DOHH2 (cell line): Measurements from ENCODE around the gene FASTKD2.
A peak's percentile ranks its signal among the peaks of the same experiment; 100 is the strongest.

ENCODE experiments used
- H3F3A ChIP-seq: fragments of 200-600 bp; sonication (generic), shearing (Covaris generic); 2 replicates; pipeline ENCODE4 v1.6.0; 2016; ENCODE audit warnings: antibody characterized with exemption, mild to moderate bottlenecking; ENCODE audit not compliant: control insufficient read depth, insufficient read depth
- H3K27ac ChIP-seq: fragments of 200-600 bp; sonication (generic); 2 replicates; pipeline ENCODE4 v1.5.1; 2014; ENCODE audit warnings: low read depth, mild to moderate bottlenecking, low read length, moderate library complexity
- H3K27me3 ChIP-seq: fragments of 200-600 bp; sonication (generic); 2 replicates; pipeline ENCODE4 v1.6.1; 2014; ENCODE audit warnings: mild to moderate bottlenecking, low read length, mixed read lengths; ENCODE audit not compliant: control insufficient read depth
- H3K36me3 ChIP-seq: fragments of 200-600 bp; sonication (generic); 2 replicates; pipeline ENCODE4 v1.6.1; 2014; ENCODE audit warnings: mild to moderate bottlenecking, low read length, moderate library complexity, mixed read lengths; ENCODE audit not compliant: control insufficient read depth
- H3K4me1 ChIP-seq: fragments of 200-600 bp; sonication (generic); 2 replicates; pipeline ENCODE4 v1.6.1; 2014; ENCODE audit warnings: mild to moderate bottlenecking, low read length, mixed read lengths; ENCODE audit not compliant: control insufficient read depth
- H3K4me2 ChIP-seq: fragments of 200-600 bp; sonication (generic); 2 replicates; pipeline ENCODE4 v1.6.0; 2014; ENCODE audit warnings: mild to moderate bottlenecking, low read length, moderate library complexity
- H3K4me3 ChIP-seq: fragments of 200-600 bp; sonication (generic); 2 replicates; pipeline ENCODE4 v1.5.1; 2014; ENCODE audit warnings: mild to moderate bottlenecking, low read length, mixed read lengths
- H3K79me2 ChIP-seq: fragments of 200-600 bp; sonication (generic); 2 replicates; pipeline ENCODE4 v1.6.1; 2014; ENCODE audit warnings: mild to moderate bottlenecking, low read length, mixed read lengths; ENCODE audit not compliant: control insufficient read depth
- H3K9me2 ChIP-seq: fragments of 200-600 bp; sonication (generic); replicated peaks from 2 replicates; pipeline ENCODE4 v1.6.1; 2014; ENCODE audit warnings: mild to moderate bottlenecking, low read length, mixed read lengths; ENCODE audit not compliant: control insufficient read depth
- H3K9me3 ChIP-seq: fragments of 200-600 bp; sonication (generic); 2 replicates; pipeline ENCODE4 v1.6.1; 2014; ENCODE audit warnings: antibody characterized with exemption, low read length, mixed read lengths; ENCODE audit not compliant: control insufficient read depth, insufficient read depth
- H4K20me1 ChIP-seq: fragments of 200-600 bp; sonication (generic); 2 replicates; pipeline ENCODE4 v1.6.0; 2014; ENCODE audit warnings: low read depth, mild to moderate bottlenecking, antibody characterized with exemption, low read length, moderate library complexity; ENCODE audit not compliant: control insufficient read depth, insufficient read depth
- CTCF ChIP-seq: fragments of 200-600 bp; sonication (generic); IDR thresholded peaks from one replicate; pipeline ENCODE4 v1.5.1; 2014; ENCODE audit warnings: antibody characterized with exemption, mild to moderate bottlenecking, low read depth, low read length; ENCODE audit not compliant: poor library complexity, severe bottlenecking
- EZH2phosphoT487 ChIP-seq: fragments of 200-600 bp; sonication (generic); IDR thresholded peaks from 2 replicates; pipeline ENCODE4 v1.6.1; 2017; ENCODE audit warnings: borderline replicate concordance, mild to moderate bottlenecking, antibody characterized with exemption, low read length, moderate library complexity, mixed read lengths

The FASTKD2 gene

DNA sequence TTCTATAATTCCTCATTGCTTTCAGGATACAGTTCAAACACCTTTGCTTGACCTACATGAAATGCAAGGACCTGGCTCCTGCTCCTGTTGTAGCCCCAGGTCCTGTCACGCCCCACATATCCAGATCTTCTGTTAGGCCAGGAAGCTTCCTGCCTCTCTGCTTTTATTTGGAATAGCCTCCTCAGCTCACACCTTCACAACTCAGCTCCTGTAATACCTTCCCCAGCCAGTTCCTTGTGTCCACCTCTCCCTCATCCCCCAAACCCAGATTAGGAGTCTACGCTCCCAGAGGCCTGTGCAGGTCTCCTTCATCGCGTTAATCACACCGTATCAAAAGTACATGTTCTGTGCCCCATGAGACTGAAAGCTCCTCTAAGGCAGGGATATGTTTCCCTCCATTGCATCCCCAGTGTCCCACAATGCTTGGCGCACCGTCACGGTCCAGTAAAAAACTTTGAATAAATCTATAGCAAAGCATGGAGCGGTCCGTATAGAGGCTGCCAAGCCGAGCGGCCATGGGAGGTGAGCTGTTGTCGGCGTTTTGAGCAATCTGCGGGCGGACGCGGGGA, 649 bp upstream of the FASTKD2 start:
- Histone ChIP-seq H3K4me1 (peaks cover 28% of the 10 kb centered on the region), H3K27me3 (0 out of 2 replicates have a peak, but pooled peaks cover 3% of the 10 kb centered on the region), H3K36me3 (peaks cover 28% of the 10 kb centered on the region), H3K79me2 (peaks cover 44% of the 10 kb centered on the region), H3K9me2 (no peaks in the 10 kb centered on the region), H4K20me1 (no peaks in the 10 kb centered on the region), H3K9me3 (no peaks in the 10 kb centered on the region), H3K27ac (peak overlapping the region; percentile 61), H3K4me3 (peak overlapping the region; percentile 100), H3K4me2 (peak overlapping the region; percentile 95), H3F3A (no peaks in the 10 kb centered on the region)
- no peak for TF ChIP-seq EZH2phosphoT487
- no peak for TF ChIP-seq CTCF

DNA sequence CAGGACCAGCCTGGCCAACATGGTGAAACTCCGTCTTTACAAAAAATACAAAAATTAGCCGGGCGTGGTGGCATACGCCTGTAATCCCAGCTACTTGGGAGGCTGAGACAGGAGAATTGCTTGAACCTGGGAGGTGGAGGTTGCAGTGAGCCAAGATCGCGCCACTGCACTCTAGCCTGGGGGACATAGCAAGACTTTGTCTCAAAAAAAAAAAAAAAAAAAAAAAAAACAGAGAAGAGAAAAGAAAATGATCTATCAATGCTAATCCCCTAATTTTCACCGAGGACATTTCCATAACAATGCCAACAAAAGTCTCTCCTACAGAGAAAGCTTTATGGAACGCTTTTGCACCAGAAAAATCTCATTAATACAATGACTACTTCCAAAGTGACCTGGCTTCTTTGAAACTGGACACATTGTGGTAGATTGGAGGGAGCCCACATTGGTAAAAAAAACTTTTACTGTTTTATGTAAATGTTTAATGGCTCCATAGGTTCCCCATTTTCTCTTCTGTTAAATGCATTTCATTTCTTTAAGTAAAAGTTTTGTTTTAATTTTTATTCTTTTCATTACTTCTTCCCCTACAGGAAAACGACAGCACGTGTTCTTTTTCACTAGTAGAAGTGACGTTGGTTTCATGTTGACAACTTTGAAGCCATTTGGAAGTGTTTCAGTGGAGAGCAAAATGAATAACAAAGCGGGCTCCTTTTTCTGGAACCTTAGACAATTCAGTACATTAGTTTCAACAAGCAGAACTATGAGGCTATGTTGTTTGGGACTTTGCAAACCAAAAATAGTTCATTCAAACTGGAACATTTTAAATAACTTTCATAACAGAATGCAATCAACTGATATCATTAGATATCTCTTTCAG, 888 bp downstream of the FASTKD2 start:
- Histone ChIP-seq H3F3A (no peaks in the 10 kb centered on the region), H3K4me2 (peak overlapping the region; percentile 95)

DNA sequence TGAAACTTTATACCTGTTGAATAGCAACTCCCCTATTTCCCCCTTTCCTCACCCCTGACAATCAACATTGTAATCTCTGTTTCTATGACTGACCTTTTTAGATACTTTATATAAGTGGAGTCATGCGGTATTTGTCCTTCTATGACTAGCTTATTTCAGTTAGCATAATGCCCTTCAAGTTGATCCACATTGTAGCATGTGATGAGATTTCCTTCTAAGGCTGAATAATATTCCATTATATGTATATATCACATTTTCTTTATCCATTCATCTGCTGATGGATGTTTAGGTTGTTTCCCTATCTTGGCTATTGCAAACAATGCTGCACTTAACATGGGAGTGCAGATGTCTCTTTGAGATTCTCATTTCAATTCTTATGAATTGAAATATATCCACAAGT, 9.5 kb downstream of the FASTKD2 start:
- no peaks in the 10 kb centered on the region for H3K9me2 ChIP-seq
- H3F3A ChIP-seq = no peaks in the 10 kb centered on the region; the same call in 1 of the 2 replicates
- H3K27me3 ChIP-seq = no peaks in the 10 kb centered on the region
- peaks cover 94% of the 10 kb centered on the region for H3K36me3 ChIP-seq
- no peak overlapping the region for H3K4me3 ChIP-seq
- H3K4me1 ChIP-seq = no peaks in the 10 kb centered on the region
- H4K20me1 ChIP-seq = no peaks in the 10 kb centered on the region
- TF ChIP-seq EZH2phosphoT487 = no peak
- TF ChIP-seq CTCF = no peak
- no peak overlapping the region for H3K27ac ChIP-seq
- peaks cover 47% of the 10 kb centered on the region for H3K79me2 ChIP-seq
- no peak overlapping the region for H3K4me2 ChIP-seq
- H3K9me3 ChIP-seq = peaks cover 10% of the 10 kb centered on the region; the same call in 1 of the 2 replicates

More for the DNA sequence above, 888 bp downstream of the FASTKD2 start:
- TF ChIP-seq CTCF (no peak), EZH2phosphoT487 (no peak)
- Histone ChIP-seq H3K27ac (no peak overlapping the region), H3K36me3 (peaks cover 39% of the 10 kb centered on the region), H3K9me3 (no peaks in the 10 kb centered on the region), H3K79me2 (peaks cover 48% of the 10 kb centered on the region), H3K9me2 (no peaks in the 10 kb centered on the region), H4K20me1 (no peaks in the 10 kb centered on the region), H3K27me3 (no peaks in the 10 kb centered on the region), H3K4me3 (peak overlapping the region; percentile 100), H3K4me1 (peaks cover 28% of the 10 kb centered on the region)
